SK-N-MC (cell line): Measurements from ENCODE around the gene PAX5.

Experiments used
- EZH2 ChIP-seq: fragments of 200-600 bp; sonication (generic); IDR thresholded peaks from one replicate; pipeline ENCODE4 v1.6.1; 2017; ENCODE audit warnings: antibody characterized with exemption
- POLR2AphosphoS5 ChIP-seq: IDR thresholded peaks from 2 replicates; pipeline ENCODE4 v1.6.1; 2012; ENCODE audit warnings: mild to moderate bottlenecking, low read depth, low read length, borderline replicate concordance

DNA sequence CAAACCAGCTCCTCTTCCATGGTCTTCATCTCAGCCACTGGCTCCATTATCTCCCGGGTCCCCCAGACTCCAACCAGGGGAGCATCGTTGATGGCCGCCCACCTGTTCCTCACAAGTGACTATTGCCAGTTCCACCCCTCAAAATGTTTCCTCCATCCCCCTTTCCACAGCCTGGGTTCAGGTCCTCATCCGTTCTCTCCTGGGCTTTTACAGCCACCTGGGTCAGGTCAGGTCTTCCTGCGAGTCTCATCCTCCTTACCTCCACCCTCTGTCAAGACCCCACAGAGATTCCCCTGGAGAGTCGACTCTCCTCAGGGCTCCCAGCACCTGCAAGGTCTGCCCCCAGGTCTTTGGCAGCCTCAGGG lies 133.2 kb downstream of the PAX5 start:
- TF ChIP-seq EZH2 (no peak), POLR2AphosphoS5 (no peak)
